ENCODE data around the gene RNU6-1.

DNA sequence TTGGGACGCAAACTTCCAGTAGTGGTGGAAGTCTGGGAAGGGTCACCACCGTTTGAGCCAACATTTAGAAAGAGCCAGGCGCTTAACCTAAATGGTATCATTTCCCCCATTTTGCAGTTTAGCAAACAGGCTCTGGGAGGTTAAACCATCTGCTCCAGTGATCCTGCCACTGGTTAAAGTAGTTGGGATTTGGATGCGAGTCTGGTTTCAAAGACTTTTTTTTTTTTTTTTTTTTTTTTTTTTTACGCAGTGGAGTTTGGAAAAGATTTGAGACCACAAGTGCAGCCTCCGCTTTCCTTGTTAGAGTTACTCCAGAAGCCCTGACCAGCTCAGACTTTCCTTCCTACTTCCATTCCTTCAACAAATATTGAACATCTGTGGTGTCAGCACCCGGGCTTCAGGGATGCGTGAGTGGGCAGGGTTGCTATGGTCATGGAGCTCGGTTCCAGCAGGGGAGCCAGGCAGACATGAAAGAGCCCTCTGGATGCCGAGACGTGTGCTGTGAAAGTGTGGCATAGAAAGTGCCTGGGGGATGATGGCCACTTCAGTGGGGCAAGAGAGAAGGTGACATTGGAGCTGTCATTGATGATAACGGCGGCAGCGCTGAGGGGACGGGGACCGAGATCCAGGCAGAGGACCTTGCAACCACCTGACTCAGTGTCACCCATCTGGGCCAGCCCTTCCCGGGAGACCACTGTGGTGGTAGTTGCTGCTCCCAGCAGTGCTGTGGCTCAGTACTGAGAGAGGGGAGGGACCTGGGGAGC lies 1.1 kb upstream of the RNU6-1 start:
- TF ChIP-seq, protein P1, sequence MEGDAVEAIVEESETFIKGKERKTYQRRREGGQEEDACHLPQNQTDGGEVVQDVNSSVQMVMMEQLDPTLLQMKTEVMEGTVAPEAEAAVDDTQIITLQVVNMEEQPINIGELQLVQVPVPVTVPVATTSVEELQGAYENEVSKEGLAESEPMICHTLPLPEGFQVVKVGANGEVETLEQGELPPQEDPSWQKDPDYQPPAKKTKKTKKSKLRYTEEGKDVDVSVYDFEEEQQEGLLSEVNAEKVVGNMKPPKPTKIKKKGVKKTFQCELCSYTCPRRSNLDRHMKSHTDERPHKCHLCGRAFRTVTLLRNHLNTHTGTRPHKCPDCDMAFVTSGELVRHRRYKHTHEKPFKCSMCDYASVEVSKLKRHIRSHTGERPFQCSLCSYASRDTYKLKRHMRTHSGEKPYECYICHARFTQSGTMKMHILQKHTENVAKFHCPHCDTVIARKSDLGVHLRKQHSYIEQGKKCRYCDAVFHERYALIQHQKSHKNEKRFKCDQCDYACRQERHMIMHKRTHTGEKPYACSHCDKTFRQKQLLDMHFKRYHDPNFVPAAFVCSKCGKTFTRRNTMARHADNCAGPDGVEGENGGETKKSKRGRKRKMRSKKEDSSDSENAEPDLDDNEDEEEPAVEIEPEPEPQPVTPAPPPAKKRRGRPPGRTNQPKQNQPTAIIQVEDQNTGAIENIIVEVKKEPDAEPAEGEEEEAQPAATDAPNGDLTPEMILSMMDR (conservative IDR thresholded peaks at IDR 0.05; ENCODE audit: low read length), result no peak
- TF ChIP-seq EZH2phosphoT487 (IDR thresholded peaks at IDR 0.05; ENCODE audit: borderline replicate concordance, low read depth, low read length), result no peak
